Esophagus muscularis mucosa (tissue), 4 donors: ENCODE results near the gene ALG8.

Experiments
- CTCF ChIP-seq, 3 experiments: fragments of 200-600 bp in 2 of 3; fragments of 450-650 bp in 1 of 3; sonication (generic) in 2 of 3; IDR thresholded peaks; one replicate each; pipeline ENCODE4 v1.5.1; 2017 to 2019; ENCODE audit warnings: antibody characterized with exemption in 3 of 3, mild to moderate bottlenecking in 2 of 3, moderate library complexity in 1 of 3
- EP300 ChIP-seq: sonication (generic); formaldehyde crosslinking; IDR thresholded peaks from one replicate; pipeline ENCODE4 v1.6.1; 2017; ENCODE audit warnings: antibody characterized with exemption
- POLR2A ChIP-seq: fragments of 450-650 bp; IDR thresholded peaks from one replicate; pipeline ENCODE4 v1.6.1; 2017; ENCODE audit warnings: antibody characterized with exemption, moderate library complexity, mild to moderate bottlenecking, low read depth
- POLR2AphosphoS5 ChIP-seq, 2 donors: sonication (generic); formaldehyde crosslinking; IDR thresholded peaks; one replicate each; pipeline ENCODE4 v1.6.1; 2017; ENCODE audit warnings: antibody characterized with exemption in 2 of 2

- TF ChIP-seq CTCF (IDR thresholded peaks at IDR 0.05): no peak
- TF ChIP-seq POLR2A: no peak
- no peak for TF ChIP-seq POLR2AphosphoS5 (IDR thresholded peaks at IDR 0.05)
- no peak for TF ChIP-seq EP300
Measured at GRCh38 chr11:78071717-78072116, 67.7 kb downstream of the ALG8 start.
